CMK (cell line): ENCODE measurements around the gene HEPH.
"Not testable (repeated sequence)": the region's sequence is repeated elsewhere in the genome, so short reads cannot be mapped to it uniquely, and the experiment has no call there.

ENCODE experiments used
- DNase-seq: peaks from one replicate; pipeline ENCODE4 v3.0.0-alpha.2; 2010; ENCODE audit warnings: low read depth

Gene HEPH

GRCh38 chrX:66163849-66164411, at the start of gene HEPH:
Gene HEPH (plus strand): TSS chrX:66164247. CDS start chrX:66170571, 6,324 bp downstream.
- peak; percentile 49 for DNase-seq

DNA sequence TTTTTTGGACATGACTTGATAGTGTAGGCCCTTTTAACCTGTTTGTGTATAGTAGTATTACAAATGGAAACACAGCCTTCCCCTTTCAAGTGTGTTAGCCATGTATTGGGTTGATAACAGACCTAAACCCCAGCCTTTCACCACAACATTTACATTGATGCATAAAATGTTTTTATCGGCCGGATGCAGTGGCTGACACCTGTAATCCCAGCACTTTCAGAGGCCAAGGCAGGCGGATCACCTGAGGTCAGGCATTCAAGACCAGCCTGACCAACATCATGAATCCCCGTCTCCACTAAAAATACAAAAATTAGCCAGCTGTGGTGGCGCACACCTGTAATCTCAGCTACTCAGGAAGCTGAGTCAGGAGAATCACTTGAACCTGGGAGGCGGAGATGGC, 45.3 kb upstream of the HEPH start:
- not testable (repeated sequence) for DNase-seq

GRCh38 chrX:66121354-66121753, 42.7 kb upstream of the HEPH start:
- DNase-seq, result not testable (repeated sequence)

GRCh38 chrX:66126662-66127061, 37.4 kb upstream of the HEPH start:
- no peak for DNase-seq

DNA sequence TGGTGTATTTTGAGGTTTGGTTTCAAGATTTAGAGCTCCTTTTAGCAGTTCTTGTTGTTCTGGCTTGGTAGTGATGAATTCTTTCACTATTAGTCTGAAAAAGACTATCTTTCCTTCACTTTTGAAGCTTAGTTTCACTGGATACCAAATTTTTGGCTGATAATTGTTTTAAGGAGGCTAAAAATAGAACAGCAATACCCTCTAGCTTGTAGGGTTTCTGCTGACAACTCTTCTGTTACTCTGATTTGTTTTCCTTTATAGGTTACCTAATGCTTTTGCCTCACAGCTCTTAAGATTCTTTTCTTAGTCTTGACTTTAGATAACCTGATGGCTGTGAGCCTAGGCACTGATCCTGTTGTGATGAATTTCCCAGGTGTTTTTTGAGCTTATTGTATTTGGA, 33.6 kb upstream of the HEPH start:
- no peak for DNase-seq

DNA sequence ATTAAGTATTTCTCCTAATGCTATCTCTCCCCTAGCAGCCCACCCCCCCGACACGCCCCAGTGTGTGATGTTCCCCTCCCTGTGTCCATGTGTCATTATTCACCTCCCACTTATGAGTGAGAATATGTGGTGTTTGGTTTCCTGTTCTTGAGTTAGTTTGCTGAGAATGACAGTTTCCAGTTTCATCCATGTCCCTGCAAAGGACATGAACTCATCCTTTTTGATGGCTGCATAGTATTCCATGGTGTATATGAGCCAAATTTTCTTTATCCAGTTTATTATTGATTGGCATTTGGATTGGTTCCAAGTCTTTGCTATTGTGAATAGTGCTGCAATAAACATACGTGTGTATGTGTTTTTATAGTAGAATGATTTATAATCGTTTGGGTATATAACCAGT, 28.8 kb upstream of the HEPH start:
- DNase-seq, result not testable (repeated sequence)

DNA sequence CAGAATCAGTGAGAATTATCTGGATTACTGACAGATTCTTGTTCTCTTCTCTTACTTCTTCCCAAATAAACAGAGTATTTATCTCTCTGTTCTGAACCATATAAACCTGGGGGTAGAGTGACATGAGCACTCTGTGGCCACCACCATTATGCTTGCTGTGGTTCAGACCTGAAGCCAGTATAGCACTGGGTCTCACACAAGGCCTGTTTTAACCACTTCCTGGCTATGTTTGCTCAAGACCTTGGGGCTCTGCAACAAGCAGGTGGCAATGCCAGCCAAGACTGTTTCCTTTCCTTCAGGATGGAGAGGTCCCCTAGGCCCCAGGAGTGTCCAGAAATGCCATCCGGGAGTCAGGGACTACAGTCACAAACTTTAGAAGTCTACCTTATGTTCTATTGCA, 21.7 kb upstream of the HEPH start:
- no peak for DNase-seq

- no peak for DNase-seq
Measured at GRCh38 chrX:66144258-66144657, 19.8 kb upstream of the HEPH start.

DNA sequence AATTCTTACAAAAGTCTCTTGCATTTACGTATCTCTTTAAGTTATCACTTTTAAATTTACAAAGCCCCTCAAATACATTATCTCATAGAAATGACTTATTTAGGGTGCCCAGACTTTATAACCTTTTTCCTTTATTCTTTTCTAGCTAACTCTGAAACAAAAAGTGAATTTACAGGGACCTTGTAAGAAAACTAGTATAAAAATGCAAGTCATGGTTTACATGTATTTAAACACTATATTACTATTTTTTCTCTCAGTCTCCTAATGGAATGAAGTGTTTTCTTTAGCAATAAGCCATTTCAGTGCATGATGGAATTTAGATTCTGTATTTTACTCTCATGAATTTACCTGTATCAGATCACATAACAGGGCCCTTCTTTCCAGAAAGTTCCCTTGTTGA, 14.5 kb upstream of the HEPH start:
- no peak for DNase-seq

DNA sequence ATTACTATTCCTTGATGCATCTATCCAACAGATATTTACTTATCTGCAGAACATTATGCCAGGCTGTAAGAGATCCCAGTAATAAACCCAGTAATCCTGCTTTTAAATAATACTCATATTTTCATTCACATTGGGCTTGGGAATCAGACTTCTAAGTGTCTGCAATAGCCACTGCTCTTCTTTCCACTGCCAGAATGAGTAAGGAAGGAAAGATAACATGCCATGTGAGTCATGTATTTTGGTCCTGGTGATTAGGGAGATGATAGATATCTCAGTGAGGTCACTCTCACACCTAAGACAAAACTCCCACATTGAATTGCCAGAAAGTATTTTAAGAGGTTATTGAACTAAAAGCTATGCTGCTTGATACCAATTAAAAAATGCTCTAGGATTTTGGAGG, 13.9 kb upstream of the HEPH start:
- no peak for DNase-seq

DNA sequence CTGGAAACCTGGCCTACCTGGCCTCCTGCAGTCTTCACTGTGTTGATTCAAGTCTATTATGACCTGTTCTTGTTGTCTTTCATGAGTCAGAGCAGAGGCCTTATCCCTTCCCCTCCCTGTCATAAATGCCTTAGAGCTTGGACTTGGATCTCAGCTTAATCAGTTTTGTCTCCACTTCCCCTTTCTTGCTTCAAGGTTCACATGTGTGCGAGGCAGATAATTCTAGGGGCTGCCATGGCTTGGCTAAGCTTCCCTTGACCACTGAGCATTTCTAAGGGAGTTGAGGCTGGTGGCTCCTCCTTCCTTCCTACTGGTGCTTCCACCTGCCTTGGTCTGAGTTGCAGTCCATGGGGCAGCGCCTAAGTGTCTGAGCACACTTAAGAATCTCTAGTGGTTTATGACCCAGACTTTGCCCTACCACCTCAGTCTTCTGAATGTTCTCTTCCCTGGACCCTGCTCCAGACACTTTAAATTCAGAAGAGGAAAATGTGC, 1.7 kb upstream of the HEPH start:
- DNase-seq, result peak; percentile 54

- DNase-seq, result no peak
Measured at GRCh38 chrX:66163447-66163846, 600 bp upstream of the HEPH start.

GRCh38 chrX:66164470-66164869, 423 bp downstream of the HEPH start:
- no peak for DNase-seq

DNA sequence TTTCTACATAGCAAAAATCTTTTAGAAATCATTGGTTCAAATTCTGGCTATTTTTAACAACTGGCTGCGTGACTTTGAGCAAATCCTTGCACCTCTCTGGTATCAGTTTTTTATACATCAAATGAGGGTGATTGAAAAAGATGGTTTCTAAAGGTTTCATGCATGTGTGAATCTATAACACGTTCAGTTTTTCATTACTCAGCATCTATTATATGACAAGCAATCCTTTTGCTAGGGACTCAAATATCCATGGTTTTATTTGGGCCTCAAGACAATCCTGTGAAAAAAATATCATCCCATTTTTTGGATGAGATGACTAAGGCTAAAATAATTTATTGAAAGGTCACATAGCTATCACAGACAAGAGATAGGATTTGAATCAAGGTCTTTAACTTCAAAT, 884 bp downstream of the HEPH start:
- DNase-seq, result no peak

DNA sequence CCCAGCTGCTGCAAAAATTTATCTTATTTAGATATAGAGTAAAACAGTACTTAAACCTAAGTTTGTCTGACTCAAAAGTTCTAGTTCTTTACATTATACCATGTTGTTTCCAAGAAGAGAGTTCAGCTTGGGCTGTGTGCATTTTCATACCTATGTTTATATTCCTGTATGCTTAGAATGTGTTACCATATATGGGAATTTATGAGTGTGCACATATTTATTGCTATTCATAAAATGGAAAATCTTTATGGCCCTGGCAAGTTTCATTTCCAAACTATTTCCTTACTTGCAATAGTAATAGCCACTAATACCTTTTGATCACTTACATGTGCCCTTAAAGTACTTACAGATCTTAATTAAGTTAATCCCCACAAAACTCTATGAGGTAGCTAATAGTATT, 2.6 kb downstream of the HEPH start:
- DNase-seq, result no peak

GRCh38 chrX:66167431-66167830, 3.4 kb downstream of the HEPH start:
- no peak for DNase-seq

GRCh38 chrX:66176134-66176533, 12.1 kb downstream of the HEPH start:
- DNase-seq, result no peak

GRCh38 chrX:66191563-66191962, 27.5 kb downstream of the HEPH start:
- DNase-seq, result no peak

GRCh38 chrX:66193821-66194220, 29.8 kb downstream of the HEPH start:
- DNase-seq, result no peak

DNA sequence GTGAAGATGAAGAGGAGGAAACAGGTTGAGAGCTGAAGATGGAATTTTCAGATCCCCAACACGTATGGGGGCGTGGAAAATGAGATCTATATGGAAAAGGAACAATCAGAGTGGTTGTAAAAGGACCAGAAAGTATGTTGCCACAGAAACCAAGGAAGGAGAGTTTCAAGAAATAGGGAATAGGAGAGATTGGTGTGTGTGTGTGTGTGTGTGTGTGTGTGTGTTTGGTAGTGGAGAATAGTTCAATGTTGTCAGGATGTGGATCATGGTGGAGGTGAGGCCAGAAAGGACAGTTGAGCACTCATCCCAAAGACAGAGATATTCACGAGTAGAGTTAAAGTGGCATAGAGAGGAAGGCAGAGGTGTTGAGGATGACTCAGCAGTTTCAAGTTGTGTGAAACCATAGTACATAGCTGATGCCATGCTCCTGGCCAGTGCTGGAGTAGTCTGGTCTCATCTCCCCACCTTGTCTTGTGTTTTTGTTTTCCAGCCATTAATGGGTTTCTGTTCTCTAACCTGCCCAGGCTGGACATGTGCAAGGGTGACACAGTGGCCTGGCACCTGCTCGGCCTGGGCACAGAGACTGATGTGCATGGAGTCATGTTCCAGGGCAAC, 36.1 kb downstream of the HEPH start:
- DNase-seq, result no peak

DNA sequence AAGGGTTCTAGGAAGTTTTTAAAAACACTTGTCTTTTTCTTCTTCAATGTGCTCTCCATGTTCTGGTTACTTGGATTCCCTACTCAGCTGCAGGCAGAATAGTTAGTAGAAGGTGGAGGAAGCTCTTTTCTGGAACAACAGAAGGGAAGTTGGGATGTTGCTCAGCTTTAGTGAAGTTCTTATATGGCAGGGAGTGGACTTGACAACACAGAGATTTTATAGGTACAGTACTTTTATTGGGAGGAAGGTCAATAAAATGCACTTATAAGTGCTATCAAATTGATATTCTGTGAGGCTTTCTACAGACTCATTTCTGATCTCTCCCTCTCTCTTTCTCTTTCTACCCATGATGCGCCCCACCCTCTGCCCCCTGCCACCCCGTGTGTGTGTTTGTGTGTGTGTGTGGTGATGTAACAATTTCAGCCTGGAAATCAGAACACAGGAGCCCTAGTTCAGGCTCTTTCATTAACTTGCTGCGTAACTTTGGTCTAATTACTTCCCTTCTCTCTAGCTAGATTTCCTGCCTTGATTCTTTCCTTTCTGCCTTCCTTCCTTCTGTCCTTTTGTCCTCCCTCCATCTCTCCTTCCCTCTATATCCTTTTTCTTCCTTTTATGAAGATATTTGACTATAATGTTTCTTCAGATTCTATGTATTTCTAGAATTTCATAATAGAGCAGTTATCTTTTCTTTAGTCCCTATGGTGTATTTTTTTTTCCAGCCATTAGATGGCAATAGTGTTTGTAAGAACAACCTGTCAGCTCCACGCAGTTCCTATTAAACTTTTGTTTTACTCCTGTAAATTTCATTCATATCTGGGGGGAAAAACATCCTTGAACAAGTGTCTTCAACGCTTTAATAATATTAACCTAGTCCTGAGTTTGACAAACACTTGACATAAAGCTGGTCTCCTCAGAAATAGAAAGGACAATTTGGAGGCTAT, 37.1 kb downstream of the HEPH start:
- no peak for DNase-seq

DNA sequence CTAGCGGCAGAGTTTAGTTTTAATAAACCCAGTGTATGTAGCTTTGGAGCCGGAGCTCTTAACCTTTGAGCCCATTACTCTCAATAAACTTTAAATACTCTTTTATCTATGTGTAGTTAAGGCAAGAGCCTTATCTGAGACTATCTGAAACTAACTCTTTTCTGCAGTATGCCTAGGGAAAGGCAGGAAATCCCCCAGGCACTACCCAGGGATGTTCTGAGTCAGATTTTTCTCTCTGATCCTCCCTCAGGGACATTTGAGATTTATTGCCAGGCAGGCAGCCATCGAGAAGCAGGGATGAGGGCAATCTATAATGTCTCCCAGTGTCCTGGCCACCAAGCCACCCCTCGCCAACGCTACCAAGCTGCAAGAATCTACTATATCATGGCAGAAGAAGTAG, 39.1 kb downstream of the HEPH start:
- no peak for DNase-seq

- DNase-seq, result peak; percentile 2
Measured at GRCh38 chrX:66221856-66222255, 57.8 kb downstream of the HEPH start.
